CD4-positive, alpha-beta T cell (primary cell): ENCODE data around the gene MREG. TPM values are rescaled to one million over a fixed set of nuclear protein-coding genes. Genes with fewer than 3 reads are reported as not detected.

Experiments used
- ATAC-seq: fragments of 200-7000 bp; cut with Tn5 transposase; one replicate; pipeline ENCODE4 v1.10.0; 2022; ENCODE audit warnings: mild to moderate bottlenecking; ENCODE audit not compliant: poor library complexity
- CTCF ChIA-PET: fragments of 350-600 bp; sonication (Branson Sonifier 250); formaldehyde crosslinking; loops from one replicate; lab custom pipeline; 2021; ENCODE audit warnings: antibody characterized with exemption, inconsistent platforms; lab: Charles Lee
- POLR2A ChIA-PET: fragments of 350-600 bp; sonication (Branson Sonifier 250); formaldehyde crosslinking; loops from one replicate; lab custom pipeline; 2021; ENCODE audit warnings: antibody characterized with exemption, inconsistent platforms; lab: Charles Lee
- DNase-seq, 14 experiments: peaks; one replicate each; pipeline ENCODE4 v3.0.0-alpha.2; 2013 to 2020; ENCODE audit warnings: mixed read lengths in 2 of 14
- H3K27ac ChIP-seq, 2 donors: one replicate each; pipeline versions ENCODE4 v1.5.1 to v1.7.0; 2013; ENCODE audit warnings: low read length in 2 of 2, low read depth in 1 of 2, mild to moderate bottlenecking in 1 of 2
- H3K27me3 ChIP-seq, 2 experiments: 1 replicate in 1 of 2; 2 replicates in 1 of 2; pipeline versions ENCODE4 v1.6.1 to v1.7.0; 2013; ENCODE audit warnings: low read length in 2 of 2, control low read depth in 1 of 2, mild to moderate bottlenecking in 1 of 2, moderate library complexity in 1 of 2; ENCODE audit not compliant: insufficient read depth in 2 of 2, control insufficient read depth in 1 of 2
- H3K36me3 ChIP-seq: one replicate; pipeline ENCODE4 v1.6.1; 2013; ENCODE audit warnings: low read length, control low read depth; ENCODE audit not compliant: insufficient read depth
- H3K4me1 ChIP-seq: one replicate; pipeline ENCODE4 v1.6.1; 2013; ENCODE audit warnings: low read length, control low read depth; ENCODE audit not compliant: insufficient read depth
- H3K4me3 ChIP-seq: one replicate; pipeline ENCODE4 v1.5.1; 2013; ENCODE audit warnings: mild to moderate bottlenecking, low read length, moderate library complexity
- H3K9me3 ChIP-seq, 2 experiments: 1 replicate in 1 of 2; 2 replicates in 1 of 2; pipeline versions ENCODE4 v1.6.1 to v1.7.0; 2013; ENCODE audit warnings: low read length in 2 of 2, mild to moderate bottlenecking in 2 of 2, control low read depth in 1 of 2, moderate library complexity in 1 of 2; ENCODE audit not compliant: control insufficient read depth in 1 of 2, insufficient read depth in 1 of 2
- H3K27ac Mint-ChIP-seq: one replicate; pipeline ENCODE4 v1.8.0; 2020; ENCODE audit warnings: mixed read lengths
- H3K27me3 Mint-ChIP-seq: one replicate; pipeline ENCODE4 v1.8.0; 2021; ENCODE audit warnings: mixed read lengths
- H3K36me3 Mint-ChIP-seq: one replicate; pipeline ENCODE4 v1.8.0; 2021; ENCODE audit warnings: low read depth, mixed read lengths
- H3K4me1 Mint-ChIP-seq: one replicate; pipeline ENCODE4 v1.8.0; 2021; ENCODE audit warnings: low read depth, mixed read lengths
- H3K4me3 Mint-ChIP-seq: one replicate; pipeline ENCODE4 v1.8.0; 2020; ENCODE audit warnings: mild to moderate bottlenecking, mixed read lengths
- H3K9me3 Mint-ChIP-seq: one replicate; pipeline ENCODE4 v1.8.0; 2020; ENCODE audit warnings: mixed read lengths
- intact Hi-C, 2 experiments: fragments of 100-400 bp; cut with DNase I in 1 of 2; cut with micrococcal nuclease in 1 of 2; formaldehyde crosslinking; loops; one replicate each; pipeline versions ENCODE4 v1.15.1 to v1.9.0; 2023 to 2025; cut with DNase I, micrococcal nuclease
- total RNA-seq, 174 experiments: library from RNA in 2 of 174; stranded (reverse) in 2 of 174; gene quantifications; one replicate each; pipeline ENCODE4 v1.2.3 and lab custom pipeline; 2021 to 2026
- TF ChIP-seq, protein P1 (sequence below): fragments of 200-600 bp; IDR thresholded peaks from one replicate; pipeline ENCODE4 v1.8.0; 2022; ENCODE audit warnings: antibody characterized with exemption, mild to moderate bottlenecking

MREG gene
- total RNA-seq, 2 experiments from 2014 or later = 1.8 to 2.8 TPM

DNA sequence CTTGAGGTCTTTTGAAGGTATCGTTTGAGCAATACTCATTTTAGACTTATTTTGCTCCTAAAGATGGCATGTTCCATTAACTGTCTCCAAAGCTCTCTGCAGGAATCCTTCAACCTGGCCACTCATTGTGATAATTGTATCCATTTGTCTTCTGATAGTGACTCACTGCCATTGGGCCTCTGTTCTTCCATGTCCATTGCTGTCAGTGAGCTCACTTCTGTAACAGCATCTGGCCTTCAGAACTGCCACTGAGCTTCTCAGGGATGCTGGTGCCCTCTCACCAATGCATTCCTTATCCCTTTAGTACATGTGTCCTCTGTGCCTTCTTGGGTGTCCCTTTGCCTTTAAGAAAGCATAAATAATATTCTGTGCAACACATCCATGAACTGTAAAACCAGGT is 71.6 kb downstream of the MREG start:
- no peak for DNase-seq
- H3K27ac ChIP-seq = no peak overlapping the region
- ATAC-seq = no peak
- H3K36me3 Mint-ChIP-seq = peaks cover 49% of the 10 kb centered on the region
- no peak overlapping the region for H3K27ac Mint-ChIP-seq
- no peaks in the 10 kb centered on the region for H3K4me1 ChIP-seq
- TF ChIP-seq, protein P1, sequence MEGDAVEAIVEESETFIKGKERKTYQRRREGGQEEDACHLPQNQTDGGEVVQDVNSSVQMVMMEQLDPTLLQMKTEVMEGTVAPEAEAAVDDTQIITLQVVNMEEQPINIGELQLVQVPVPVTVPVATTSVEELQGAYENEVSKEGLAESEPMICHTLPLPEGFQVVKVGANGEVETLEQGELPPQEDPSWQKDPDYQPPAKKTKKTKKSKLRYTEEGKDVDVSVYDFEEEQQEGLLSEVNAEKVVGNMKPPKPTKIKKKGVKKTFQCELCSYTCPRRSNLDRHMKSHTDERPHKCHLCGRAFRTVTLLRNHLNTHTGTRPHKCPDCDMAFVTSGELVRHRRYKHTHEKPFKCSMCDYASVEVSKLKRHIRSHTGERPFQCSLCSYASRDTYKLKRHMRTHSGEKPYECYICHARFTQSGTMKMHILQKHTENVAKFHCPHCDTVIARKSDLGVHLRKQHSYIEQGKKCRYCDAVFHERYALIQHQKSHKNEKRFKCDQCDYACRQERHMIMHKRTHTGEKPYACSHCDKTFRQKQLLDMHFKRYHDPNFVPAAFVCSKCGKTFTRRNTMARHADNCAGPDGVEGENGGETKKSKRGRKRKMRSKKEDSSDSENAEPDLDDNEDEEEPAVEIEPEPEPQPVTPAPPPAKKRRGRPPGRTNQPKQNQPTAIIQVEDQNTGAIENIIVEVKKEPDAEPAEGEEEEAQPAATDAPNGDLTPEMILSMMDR = no peak
- no peak overlapping the region for H3K4me3 Mint-ChIP-seq
- H3K4me1 Mint-ChIP-seq = no peaks in the 10 kb centered on the region
- POLR2A ChIA-PET = no interaction called here
- no peaks in the 10 kb centered on the region for H3K27me3 Mint-ChIP-seq
- peaks cover 9% of the 10 kb centered on the region for H3K36me3 ChIP-seq
- H3K27me3 ChIP-seq = no peaks in the 10 kb centered on the region
- CTCF ChIA-PET = no interaction called here
- no peak overlapping the region for H3K4me3 ChIP-seq
- intact Hi-C loops = loop anchor here in 1 of 2 experiments (10.0 kb wide), 1 partner anchor 723 kb away; no protein-coding TSS in a partner anchor
- H3K9me3 ChIP-seq = no peaks in the 10 kb centered on the region
- no peaks in the 10 kb centered on the region for H3K9me3 Mint-ChIP-seq

DNA sequence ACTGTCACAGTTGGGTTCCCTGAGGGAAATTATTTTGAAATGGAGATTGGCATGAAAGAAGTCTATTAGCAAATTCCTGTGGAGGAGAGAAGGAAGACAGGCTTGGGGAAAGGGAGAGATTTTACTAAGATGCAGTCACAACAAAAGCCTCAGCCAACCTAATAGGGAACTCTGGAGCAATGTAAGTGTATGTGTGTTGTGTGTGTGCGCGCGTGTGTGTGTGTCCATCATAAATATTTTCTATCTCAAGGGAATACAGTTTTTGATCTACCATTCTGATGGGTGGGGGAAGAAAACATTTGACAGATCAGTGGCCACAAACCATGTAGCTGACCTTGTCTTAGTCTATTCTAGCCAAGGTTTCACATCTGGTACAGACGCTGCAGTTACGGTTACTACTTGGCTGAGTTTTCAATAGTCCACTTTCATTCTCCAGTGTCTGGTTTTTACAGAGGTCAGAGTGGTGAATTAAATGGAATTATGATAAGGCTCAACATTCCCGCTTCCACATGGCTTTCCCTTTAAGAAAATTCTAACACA is 72.6 kb downstream of the MREG start:
- ATAC-seq = no peak
- POLR2A ChIA-PET = no interaction called here

GRCh38 chr2:215937190-215937589 is 76.2 kb downstream of the MREG start:
- no peak overlapping the region for H3K4me3 ChIP-seq
- Mint-ChIP-seq H3K4me1 (no peaks in the 10 kb centered on the region), H3K27ac (no peak overlapping the region), H3K4me3 (no peak overlapping the region), H3K27me3 (no peaks in the 10 kb centered on the region), H3K9me3 (no peaks in the 10 kb centered on the region), H3K36me3 (peaks cover 12% of the 10 kb centered on the region)
- intact Hi-C loops = no loop called here
- ATAC-seq = no peak
- TF ChIP-seq, protein P1 = no peak
- DNase-seq = no peak
- ChIA-PET POLR2A (no interaction called here), CTCF (no interaction called here)
- no peaks in the 10 kb centered on the region for H3K9me3 ChIP-seq
- no peaks in the 10 kb centered on the region for H3K4me1 ChIP-seq
- H3K27me3 ChIP-seq = no peaks in the 10 kb centered on the region
- peaks cover 3% of the 10 kb centered on the region for H3K36me3 ChIP-seq
- H3K27ac ChIP-seq = no peak overlapping the region

More for the DNA sequence above, 72.6 kb downstream of the MREG start:
- no peak overlapping the region for H3K4me3 ChIP-seq
- Mint-ChIP-seq H3K36me3 (peaks cover 40% of the 10 kb centered on the region), H3K4me3 (no peak overlapping the region), H3K27me3 (no peaks in the 10 kb centered on the region), H3K4me1 (no peaks in the 10 kb centered on the region), H3K27ac (no peak overlapping the region), H3K9me3 (no peaks in the 10 kb centered on the region)
- intact Hi-C loops = loop anchor here in 1 of 2 experiments (10.0 kb wide), 1 partner anchor 724 kb away; no protein-coding TSS in a partner anchor
- TF ChIP-seq, protein P1 = no peak
- no peaks in the 10 kb centered on the region for H3K4me1 ChIP-seq
- H3K9me3 ChIP-seq = no peaks in the 10 kb centered on the region
- CTCF ChIA-PET = no interaction called here
- no peak overlapping the region for H3K27ac ChIP-seq
- peaks cover 9% of the 10 kb centered on the region for H3K36me3 ChIP-seq
- no peak for DNase-seq
- H3K27me3 ChIP-seq = no peaks in the 10 kb centered on the region
